Inflammatory macrophage (primary cell): ENCODE results near the gene IL33.

Source experiments
- DNase-seq, 2 donors: peaks; one replicate each; pipeline ENCODE4 v3.0.0-alpha.2; 2020 to 2022

The IL33 gene

DNA sequence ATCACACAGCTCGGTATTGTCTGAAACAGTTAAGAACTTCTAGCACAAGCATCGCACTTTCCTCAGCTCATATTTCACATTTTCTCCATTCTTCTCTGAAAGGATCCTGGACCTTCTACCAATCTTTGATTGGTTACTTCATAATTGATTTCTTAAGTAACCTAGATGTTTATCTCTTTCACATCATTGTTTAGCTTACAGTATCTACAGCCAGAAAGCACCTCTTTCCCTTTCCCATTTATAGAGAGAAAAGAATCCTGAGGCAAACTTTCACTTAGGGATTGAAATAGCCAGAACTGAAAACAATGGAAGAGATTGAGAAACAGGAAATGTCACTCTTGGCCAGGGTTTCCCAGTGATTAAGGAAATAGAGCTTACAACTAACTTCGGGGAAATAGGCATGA, 2.5 kb downstream of the IL33 start:
- no peak for DNase-seq

- DNase-seq: no peak
Observed at GRCh38 chr9:6219040-6219439, 3.4 kb downstream of the IL33 start.

- DNase-seq: no peak
Observed at GRCh38 chr9:6219981-6220380, 4.4 kb downstream of the IL33 start.

DNA sequence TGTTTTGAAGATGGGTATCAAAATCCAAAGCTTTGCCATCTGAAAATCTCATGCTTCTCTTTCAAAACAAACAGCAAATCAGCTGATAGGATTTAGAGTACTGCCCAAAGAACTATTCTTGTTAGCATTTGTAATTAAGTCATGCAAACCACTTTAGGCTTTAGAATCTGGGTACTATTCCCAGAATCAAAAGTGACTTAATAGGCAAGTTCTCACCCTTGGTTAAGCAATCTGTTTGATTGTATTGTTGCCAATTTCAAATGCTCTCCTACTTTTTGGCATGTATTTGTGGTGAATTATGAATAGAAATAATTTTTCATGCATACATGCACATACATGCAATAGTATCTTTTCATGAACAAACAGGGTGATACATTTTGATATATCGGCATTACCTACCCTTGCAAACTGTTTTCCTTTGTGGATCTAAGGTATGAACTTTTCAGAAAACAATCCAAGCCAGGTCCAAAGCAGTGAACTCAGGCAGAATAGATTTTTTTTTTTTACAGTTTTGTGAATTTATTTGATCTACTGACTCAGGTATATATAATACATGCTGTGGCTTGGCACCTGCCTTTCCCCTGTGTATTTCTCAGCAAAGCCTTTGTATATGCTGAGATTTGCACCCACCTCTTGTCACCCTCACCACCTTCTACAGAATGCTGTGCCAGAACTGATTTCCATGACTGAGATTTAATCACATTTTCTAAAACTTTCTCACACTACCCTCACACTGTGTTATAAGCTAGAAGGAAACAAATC, 9.0 kb downstream of the IL33 start:
- DNase-seq: no peak

DNA sequence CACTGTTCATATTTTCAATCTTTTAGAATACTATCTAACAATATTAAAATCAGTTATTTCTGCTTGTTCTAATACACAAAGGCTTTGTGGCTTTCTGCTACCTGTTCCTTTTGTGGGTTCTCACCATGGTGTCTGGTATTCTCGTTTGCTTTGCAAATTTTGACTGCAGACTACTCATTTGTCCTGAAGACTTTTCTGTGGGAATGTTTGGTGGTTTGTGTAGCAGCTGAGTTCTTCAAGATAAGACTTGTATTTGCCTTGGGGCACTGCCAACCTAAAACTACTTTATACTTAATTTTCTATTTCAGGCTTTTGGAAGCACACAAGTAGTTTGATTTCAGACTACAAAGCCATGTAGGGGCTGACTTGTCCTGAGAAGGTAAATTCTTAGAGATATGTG, 11.1 kb downstream of the IL33 start:
- no peak for DNase-seq

- DNase-seq: no peak
Observed at GRCh38 chr9:6229186-6229585, 13.6 kb downstream of the IL33 start.

GRCh38 chr9:6229619-6230018, 14.0 kb downstream of the IL33 start:
- no peak for DNase-seq

DNA sequence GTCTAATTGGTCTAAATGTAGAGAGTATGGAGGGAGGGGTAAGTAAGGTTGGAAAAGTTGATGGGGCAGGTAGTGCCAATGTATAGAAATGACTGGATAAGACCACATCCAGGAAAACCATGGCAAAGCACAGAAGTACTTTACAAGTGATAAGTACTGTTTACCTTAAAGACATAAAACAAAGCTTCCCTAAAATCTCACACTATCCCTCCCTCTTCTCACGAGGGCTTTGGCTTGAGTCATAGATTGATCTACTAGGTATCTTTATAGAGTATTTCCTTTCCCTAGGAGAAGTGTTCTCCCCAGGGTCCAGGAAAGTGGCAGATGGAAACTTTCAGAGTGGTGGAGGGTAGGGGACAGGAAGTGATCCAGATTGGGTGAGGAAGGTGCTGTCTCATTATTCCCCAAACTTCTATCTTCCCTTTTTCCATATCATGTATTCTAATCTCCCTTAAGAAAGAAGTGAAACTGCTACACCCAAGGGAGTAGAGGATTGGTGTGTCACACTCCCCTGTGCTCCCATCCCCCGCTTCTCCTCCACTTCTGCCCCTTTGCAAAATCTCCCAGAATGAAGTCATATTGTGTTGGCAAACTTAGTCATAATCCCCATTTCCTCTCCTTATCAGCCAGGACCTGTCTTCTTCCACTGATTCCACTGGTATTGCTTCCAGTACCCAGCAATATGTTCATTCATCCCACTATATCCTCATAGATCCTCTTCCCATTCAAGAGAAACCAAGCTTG, 14.6 kb downstream of the IL33 start:
- peak; percentile 9 to 14 for DNase-seq

- DNase-seq: no peak
Observed at GRCh38 chr9:6232336-6232945, 16.8 kb downstream of the IL33 start.

DNA sequence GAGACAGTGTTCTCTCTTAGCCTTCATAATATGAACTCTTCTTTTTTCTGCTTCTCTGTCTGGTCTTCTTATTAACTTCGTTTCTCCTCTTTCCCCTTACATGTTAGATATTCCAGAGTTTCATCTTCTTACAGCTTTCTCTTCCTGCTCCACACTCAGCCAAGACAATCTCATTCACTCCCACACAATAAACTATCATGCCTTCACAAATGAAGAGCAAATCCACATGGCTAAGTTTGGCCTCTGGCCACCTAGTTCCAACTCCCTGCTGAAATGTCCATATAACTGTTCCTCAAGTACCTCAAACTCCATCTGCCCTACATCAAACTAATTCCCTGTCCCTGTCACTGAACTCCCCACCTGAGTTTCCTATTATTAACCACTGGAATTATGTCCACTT, 18.4 kb downstream of the IL33 start:
- no peak for DNase-seq

GRCh38 chr9:6237267-6237666, 21.7 kb downstream of the IL33 start:
- no peak for DNase-seq

DNA sequence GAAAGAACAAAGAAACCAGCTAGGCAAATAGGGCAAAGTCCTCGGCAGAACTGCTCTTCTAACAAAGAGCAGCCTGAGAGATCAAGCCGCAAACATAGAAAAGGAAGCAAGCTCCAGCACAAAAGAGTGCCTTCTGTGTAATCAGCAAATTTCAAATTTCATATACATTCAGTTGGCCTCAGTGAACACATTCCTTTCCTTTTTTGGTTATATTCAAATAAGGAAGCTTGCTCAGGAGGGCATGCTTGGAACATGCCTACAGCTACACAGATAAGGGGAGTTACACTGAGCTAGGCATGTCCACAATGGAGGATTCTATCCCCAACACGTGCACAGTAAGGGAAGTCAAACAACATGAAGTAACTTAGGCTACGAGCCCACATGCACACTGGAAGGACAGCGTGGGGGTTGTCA, 23.4 kb downstream of the IL33 start:
- no peak for DNase-seq

DNA sequence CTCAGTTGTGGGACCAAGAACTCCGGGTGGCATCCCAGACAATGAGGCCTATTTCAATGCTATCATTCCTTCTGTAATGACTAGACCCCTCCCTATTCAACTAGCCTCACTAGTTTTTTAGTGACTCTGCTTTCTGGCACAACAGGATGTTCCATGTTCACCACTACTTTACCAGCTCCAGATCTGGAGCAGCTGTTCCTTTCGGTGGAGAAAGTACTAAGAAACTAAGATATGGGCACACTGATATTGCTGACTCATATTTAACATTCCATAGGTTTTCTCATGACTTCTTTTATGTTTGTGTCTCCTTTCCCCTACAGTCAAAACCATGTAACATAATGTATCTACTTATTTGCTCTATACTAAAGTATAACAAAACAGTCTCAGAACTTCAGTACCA, 24.1 kb downstream of the IL33 start:
- DNase-seq: no peak

DNA sequence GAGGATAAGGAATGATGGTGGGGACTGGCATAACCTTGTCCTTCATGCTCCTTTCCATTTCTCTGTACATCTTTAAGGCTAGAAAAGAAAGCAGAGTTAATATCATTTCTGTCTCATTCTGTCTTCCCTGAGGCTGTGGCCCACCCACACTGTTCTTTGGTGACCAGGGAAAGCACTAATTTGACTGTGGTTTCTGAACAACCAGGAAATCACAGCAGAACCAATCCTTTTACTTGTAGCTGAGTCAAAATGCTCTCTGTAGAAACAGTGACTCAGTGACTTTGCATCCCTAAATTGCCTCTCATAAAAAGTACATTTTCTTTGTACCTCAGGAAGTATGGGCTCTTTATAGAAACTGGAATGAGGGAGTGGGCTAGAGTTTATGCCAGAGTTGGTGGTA, 28.1 kb downstream of the IL33 start:
- no peak for DNase-seq

DNA sequence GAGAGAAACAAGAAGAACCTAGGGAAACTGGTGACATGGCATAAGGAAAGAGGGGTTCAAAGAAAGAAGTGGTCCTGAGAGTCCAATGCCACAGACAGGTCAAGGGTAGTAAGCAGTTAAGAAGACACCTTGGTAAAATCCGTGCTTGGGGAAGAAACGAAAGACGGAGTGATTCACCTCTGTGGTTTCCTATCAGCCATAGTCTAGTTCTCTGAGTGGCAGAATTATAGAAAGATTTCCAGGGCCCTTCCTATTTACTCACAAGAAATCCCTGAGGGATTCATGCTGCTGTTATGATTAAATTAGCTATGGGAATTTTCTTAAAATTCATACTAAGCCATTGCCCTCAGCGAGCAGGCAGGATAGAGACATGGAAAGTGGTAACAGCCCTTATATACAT, 31.7 kb downstream of the IL33 start:
- no peak for DNase-seq

DNA sequence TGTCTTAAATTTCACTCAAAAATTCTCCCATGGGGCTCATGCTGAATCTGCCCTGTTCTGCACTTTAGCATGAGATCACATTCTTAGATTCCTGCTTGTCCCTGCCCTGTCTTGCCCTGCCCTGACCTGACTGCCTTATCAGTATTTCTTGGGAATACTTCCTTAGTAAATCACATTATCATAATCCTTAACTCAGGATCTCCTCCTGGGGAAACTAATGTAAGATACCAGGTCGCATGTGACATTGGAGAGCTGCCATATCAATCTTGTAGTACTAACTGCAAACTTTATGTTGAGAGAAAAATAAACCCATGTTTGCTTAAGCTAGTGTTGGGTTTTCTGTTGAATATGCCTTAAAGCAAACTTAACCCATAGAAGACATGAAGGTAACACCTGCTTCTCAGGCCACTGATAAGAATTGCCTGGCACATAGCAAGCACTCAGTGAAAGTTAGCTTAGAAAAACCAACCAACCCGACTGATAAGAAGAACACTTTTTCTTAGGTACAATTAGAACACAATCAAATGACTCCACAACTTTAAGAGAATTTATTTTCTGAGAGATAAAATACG, 53.3 kb downstream of the IL33 start:
- DNase-seq: no peak

GRCh38 chr9:6270896-6271295, 55.3 kb downstream of the IL33 start:
- DNase-seq: no peak

DNA sequence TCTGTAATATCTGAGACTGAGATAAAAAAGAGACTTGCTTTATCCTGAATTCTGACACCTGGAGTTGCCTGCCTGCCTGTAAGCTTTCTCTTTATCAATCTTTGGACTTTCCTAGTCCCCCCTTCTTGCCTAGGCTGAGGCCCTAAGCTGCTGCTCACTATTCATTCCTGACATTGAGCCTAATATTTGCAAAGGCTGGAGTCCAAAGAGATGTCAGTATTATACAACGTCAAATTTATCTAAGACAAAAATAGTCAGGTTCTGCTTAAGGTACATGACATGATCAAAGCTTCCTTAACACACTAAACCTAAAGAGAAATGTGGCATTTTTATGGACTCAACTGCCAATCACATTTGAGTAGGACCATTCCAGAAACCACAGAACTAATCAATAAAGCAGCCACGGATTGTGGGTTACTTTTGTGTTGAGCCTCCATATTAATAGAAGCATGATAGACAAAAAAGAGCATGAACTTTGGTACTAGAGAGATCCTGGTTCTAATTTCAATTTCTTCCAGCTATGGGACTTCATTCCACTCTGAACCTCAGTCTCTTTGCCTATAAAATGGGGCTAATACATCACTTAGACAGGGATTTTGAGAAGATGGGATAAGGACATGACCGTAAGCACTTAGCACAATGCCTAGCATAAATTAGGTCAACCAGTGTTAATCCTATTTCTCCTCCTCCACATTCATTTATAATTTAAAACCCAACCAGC, 56.1 kb downstream of the IL33 start:
- no peak for DNase-seq

GRCh38 chr9:6272229-6272598, 56.6 kb downstream of the IL33 start:
- DNase-seq: no peak

DNA sequence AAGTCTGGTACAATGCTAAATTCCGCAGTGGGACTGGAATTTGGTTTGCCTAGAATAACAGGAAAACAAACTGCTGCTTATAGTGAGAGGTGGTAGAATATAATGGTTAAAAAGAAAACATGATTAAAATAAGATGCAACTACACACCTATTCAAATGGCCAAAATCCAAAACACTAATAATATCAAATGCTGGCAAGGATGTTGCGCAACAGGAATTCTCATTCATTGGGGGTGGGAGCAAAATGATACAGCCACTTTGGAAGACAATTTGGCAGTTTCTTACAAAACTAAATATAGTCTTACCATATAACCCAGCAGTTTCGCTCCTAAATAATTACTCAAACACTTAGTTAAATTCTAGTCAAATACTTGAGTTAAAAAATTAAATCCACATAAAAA, 61.8 kb downstream of the IL33 start:
- no peak for DNase-seq

DNA sequence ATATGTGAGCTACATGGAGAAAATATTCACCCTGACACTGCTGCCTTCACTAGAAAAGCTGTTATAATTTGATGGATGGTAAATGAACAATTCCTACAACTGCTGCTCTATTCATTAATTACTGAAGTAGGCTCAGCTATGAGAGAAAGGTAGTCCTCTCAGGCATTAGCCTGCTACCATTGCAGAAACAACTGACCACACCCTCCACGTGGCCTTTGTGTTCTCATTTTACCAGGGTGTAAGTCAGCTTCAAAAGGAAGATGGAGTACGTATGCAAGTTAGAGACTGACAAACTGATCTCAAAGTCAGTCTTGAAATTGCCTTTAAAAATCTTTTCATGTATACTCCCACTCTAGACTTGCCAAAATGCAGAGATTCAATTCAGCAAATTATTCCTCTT, 86.3 kb downstream of the IL33 start:
- DNase-seq: no peak

- DNase-seq: no peak
Observed at GRCh38 chr9:6302417-6302816, 86.8 kb downstream of the IL33 start.

- no peak for DNase-seq
Observed at GRCh38 chr9:6304232-6304631, 88.6 kb downstream of the IL33 start.
